Thoracic aorta (tissue), 2 donors: ENCODE measurements around the gene CCL16. TPM values are rescaled to one million over a fixed set of nuclear protein-coding genes. Genes with fewer than 3 reads are reported as not detected.

ENCODE experiments used
- ATAC-seq: fragments of 150-250 bp; one replicate; pipeline ENCODE4 v1.8.0; 2017; ENCODE audit warnings: low read depth; ENCODE audit not compliant: insufficient number of reproducible peaks, low FRiP score
- DNase-seq: peaks from one replicate; pipeline ENCODE4 v3.0.0-alpha.2; 2020; ENCODE audit warnings: low spot score
- H3K27ac ChIP-seq, 2 donors: fragments of 200-600 bp; sonication (generic); 1 replicate in 1 of 2; 2 replicates in 1 of 2; pipeline ENCODE4 v1.5.1; 2016; ENCODE audit warnings: mild to moderate bottlenecking in 2 of 2, moderate library complexity in 2 of 2
- H3K27me3 ChIP-seq: fragments of 200-600 bp; sonication (generic); replicated peaks from 2 replicates; pipeline ENCODE4 v1.6.0; 2016; ENCODE audit warnings: mild to moderate bottlenecking; ENCODE audit not compliant: insufficient read depth
- H3K36me3 ChIP-seq: fragments of 200-600 bp; sonication (generic); one replicate; pipeline ENCODE4 v1.5.1; 2016
- H3K4me1 ChIP-seq, 2 donors: fragments of 200-600 bp; sonication (generic); 1 replicate in 1 of 2; 2 replicates in 1 of 2; pipeline versions ENCODE4 v1.5.1 to v1.6.0; 2016; ENCODE audit warnings: low read depth in 2 of 2, mild to moderate bottlenecking in 1 of 2; ENCODE audit not compliant: control insufficient read depth in 1 of 2
- H3K4me3 ChIP-seq: fragments of 200-600 bp; sonication (generic); 2 replicates; pipeline ENCODE4 v1.5.1; 2016; ENCODE audit warnings: mild to moderate bottlenecking
- H3K9me3 ChIP-seq: fragments of 200-600 bp; sonication (generic); 2 replicates; pipeline ENCODE4 v1.5.1; 2016
- CTCF ChIP-seq: fragments of 200-600 bp; sonication (generic); IDR thresholded peaks from one replicate; pipeline ENCODE4 v1.5.1; 2019; ENCODE audit warnings: antibody characterized with exemption
- total RNA-seq, 2 donors: library from RNA; depleted of rRNA; stranded (reverse); fragments of >200 nt; gene quantifications; one replicate each; pipeline versions ENCODE4 v1.1.0 to v1.2.3, GENCODE V29; 2016

Gene CCL16
- total RNA-seq, 2 donors from 2014 or later: not detected

DNA sequence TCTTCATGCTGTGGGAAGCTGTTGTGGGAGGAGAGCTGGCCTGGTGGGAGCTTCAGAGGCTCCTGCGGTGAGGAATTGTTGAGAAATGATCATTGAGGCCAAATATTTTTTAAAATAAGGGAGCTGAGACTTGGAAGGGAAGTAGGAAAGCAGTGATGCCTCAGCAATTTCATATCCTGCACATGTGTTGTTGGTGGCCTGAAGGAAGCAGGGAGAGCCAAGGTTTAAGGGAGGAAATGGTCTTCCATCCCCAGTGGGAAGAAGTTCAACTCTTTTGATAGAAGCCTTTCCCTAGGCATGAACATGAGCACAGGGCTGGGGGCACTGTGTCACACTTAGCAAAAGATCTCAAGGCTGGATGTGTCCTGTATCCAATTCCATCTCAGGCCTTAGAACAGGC lies 5.3 kb upstream of the CCL16 start, which contains the start of gene CCL14:
Gene CCL14 (minus strand): TSS at position 87 of the 400 bp plus-strand sequence. CDS start 80 bp downstream, at position 7.
- no peaks in the 10 kb centered on the region for H3K4me1 ChIP-seq
- no peaks in the 10 kb centered on the region for H3K9me3 ChIP-seq
- no peak for DNase-seq
- H3K27me3 ChIP-seq: no peaks in the 10 kb centered on the region
- TF ChIP-seq CTCF: no peak
- ATAC-seq: no peak
- no peak within 1 kb of the TSS for H3K27ac ChIP-seq
- H3K36me3 ChIP-seq: no peaks in the 10 kb centered on the region
- H3K4me3 ChIP-seq: no peak within 1 kb of the TSS

DNA sequence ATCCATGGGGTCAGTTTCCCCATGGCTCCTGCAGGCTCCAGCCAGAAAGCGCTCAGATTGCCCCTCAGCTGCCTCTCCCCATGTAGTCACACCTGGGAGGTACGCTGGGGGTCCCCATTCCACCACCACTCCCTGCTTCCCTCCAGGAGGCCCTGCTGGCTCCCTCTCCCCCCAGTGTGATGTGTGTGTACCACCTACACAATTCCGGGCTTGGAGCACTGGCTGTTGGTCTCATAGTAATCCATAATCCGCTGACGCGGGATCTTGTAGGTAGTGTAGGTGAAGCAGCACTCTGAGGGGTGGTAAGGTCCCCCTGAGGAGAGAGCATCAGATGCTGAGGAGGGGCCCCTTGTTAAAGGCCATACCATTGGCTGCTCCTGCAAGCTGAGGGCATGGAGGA lies 2.8 kb upstream of the CCL16 start:
- Histone ChIP-seq H3K36me3 (no peaks in the 10 kb centered on the region), H3K4me3 (no peak overlapping the region), H3K27ac (no peak overlapping the region), H3K4me1 (no peaks in the 10 kb centered on the region), H3K27me3 (no peaks in the 10 kb centered on the region), H3K9me3 (no peaks in the 10 kb centered on the region)
- TF ChIP-seq CTCF: no peak
- no peak for DNase-seq
- no peak for ATAC-seq

DNA sequence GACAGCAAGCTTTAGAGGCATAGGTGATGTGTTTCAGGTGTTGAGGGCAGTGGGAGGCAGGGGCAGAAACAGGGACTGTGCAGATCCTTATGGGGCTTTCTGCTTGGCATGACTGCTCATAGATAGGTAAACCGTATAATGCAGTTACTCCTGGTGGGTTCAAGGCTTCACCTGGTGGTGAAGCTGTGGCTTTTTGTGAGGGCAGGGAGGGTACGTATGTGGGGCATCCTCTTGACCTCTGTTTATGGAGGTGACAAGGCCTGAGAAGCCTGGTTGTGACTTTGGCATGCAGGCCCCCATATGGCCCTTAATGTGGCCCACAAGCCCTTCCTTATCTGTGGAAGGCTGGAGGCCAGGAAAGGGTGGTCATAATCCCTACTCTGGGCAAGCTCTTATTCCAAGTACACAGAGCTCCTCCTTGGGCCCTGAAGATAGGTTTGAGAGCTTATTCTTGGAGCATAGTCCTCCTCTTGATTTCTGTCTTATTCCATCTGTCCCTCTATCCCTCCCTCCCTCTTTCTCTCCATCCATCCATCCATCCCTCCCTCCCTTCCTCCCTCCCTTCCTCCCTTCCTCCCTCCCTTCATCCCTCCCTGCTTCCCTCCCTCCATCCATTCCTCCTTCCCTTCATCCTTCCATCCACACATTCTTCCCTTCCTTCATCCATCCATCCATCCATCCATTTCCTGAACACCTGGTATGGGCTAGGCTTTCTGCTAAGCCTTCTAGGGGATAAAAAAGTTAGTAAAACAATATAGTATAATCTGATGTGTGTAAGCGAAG lies 1.3 kb upstream of the CCL16 start:
- no peaks in the 10 kb centered on the region for H3K36me3 ChIP-seq
- TF ChIP-seq CTCF: no peak
- H3K4me1 ChIP-seq: no peaks in the 10 kb centered on the region
- ATAC-seq: no peak
- no peaks in the 10 kb centered on the region for H3K9me3 ChIP-seq
- DNase-seq: no peak
- H3K4me3 ChIP-seq: no peak overlapping the region
- H3K27me3 ChIP-seq: no peaks in the 10 kb centered on the region
- no peak overlapping the region for H3K27ac ChIP-seq

DNA sequence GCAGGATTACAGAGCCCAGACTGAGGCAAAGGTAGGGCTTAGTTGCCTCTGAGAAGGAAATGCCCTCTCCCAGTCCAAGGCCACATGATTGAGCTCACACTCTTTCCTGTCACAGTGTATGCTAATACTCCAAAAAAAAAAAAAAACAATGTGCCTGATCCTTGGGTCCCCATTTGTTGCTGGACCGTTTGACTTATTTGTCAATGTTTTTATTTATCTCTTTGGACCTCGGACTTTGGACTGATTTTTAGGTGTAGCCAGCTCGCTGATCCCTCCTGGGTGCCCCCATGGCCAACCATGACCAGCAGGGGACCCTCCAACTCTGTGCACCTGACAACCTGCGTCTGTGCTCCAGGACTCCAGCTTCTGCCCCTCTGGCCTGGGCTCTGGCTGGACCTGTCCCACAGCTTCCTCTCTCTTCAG lies 622 bp upstream of the CCL16 start:
- Histone ChIP-seq H3K4me3 (no peak overlapping the region), H3K27me3 (no peaks in the 10 kb centered on the region), H3K27ac (no peak overlapping the region), H3K36me3 (no peaks in the 10 kb centered on the region), H3K9me3 (no peaks in the 10 kb centered on the region), H3K4me1 (no peaks in the 10 kb centered on the region)
- DNase-seq (no peak), ATAC-seq (no peak)
- TF ChIP-seq CTCF: no peak

GRCh38 chr17:35978346-35978745 lies 3.0 kb downstream of the CCL16 start:
- Histone ChIP-seq H3K27ac (no peak overlapping the region), H3K9me3 (no peaks in the 10 kb centered on the region), H3K4me1 (no peaks in the 10 kb centered on the region), H3K27me3 (no peaks in the 10 kb centered on the region), H3K4me3 (no peak overlapping the region), H3K36me3 (no peaks in the 10 kb centered on the region)
- ATAC-seq (no peak), DNase-seq (no peak)
- TF ChIP-seq CTCF: no peak
